Measurements from ENCODE around the gene TOX2.

- TF ChIP-seq CTCF (IDR thresholded peaks at IDR 0.05 in 8 of 11, conservative IDR thresholded peaks at IDR 0.05 in 3 of 11) (no peak), POLR2A (IDR thresholded peaks at IDR 0.05) (no peak)
These were observed 164.6 kb downstream of the TOX2 start for GRCh38 chr20:44079291-44079690.
